HepG2 (cell line): ENCODE measurements around the gene TUT1.

Source experiments
- CEBPB ChIP-seq: IDR thresholded peaks from 2 replicates; pipeline ENCODE4 v1.6.1; 2011; ENCODE audit warnings: low read depth, low read length, improper control_type of control experiment, borderline replicate concordance
- ETV5 ChIP-seq: IDR thresholded peaks from 2 replicates; pipeline ENCODE4 v1.6.1; 2018; ENCODE audit warnings: missing biosample characterization, missing genetic modification reagents, inconsistent platforms, borderline replicate concordance
- HNRNPH1 ChIP-seq: fragments of 200-400 bp; formaldehyde crosslinking; optimal IDR thresholded peaks from 2 replicates; pipeline ENCODE3; 2017; ENCODE audit warnings: mild to moderate bottlenecking, low read depth, low read length
- JUNB ChIP-seq: sonication (generic); formaldehyde crosslinking; IDR thresholded peaks from 2 replicates; pipeline ENCODE4 v1.8.0; 2022; ENCODE audit warnings: missing genetic modification reagents, mild to moderate bottlenecking, borderline replicate concordance
- NR3C1 ChIP-seq: sonication (generic); formaldehyde crosslinking; IDR thresholded peaks from 2 replicates; pipeline ENCODE4 v1.4.0; 2020; ENCODE audit warnings: missing genetic modification reagents
- POLR2A ChIP-seq, 2 experiments: IDR thresholded peaks; 2 replicates each; pipeline ENCODE4 v1.6.1; 2011; ENCODE audit warnings: low read depth in 2 of 2, low read length in 2 of 2, mild to moderate bottlenecking in 1 of 2, moderate library complexity in 1 of 2; ENCODE audit not compliant: insufficient read depth in 1 of 2
- SOX5 ChIP-seq: IDR thresholded peaks from 2 replicates; pipeline ENCODE4 v1.6.1; 2016; ENCODE audit warnings: borderline replicate concordance
- TAF15 ChIP-seq: fragments of 200-400 bp; formaldehyde crosslinking; IDR thresholded peaks from one replicate; pipeline ENCODE4 v1.6.1; 2018; ENCODE audit warnings: mild to moderate bottlenecking, low read depth, low read length; ENCODE audit not compliant: poor library complexity, severe bottlenecking
- TCF12 ChIP-seq, 2 experiments: fragments of 450-650 bp in 1 of 2; sonication (generic) in 1 of 2; formaldehyde crosslinking in 1 of 2; IDR thresholded peaks; 2 replicates each; pipeline versions ENCODE4 v1.6.1 to v1.8.0; 2017 to 2022; ENCODE audit warnings: antibody characterized with exemption in 1 of 2, mild to moderate bottlenecking in 1 of 2, missing genetic modification reagents in 1 of 2, moderate library complexity in 1 of 2
- ZBTB7A ChIP-seq: sonication (generic); formaldehyde crosslinking; IDR thresholded peaks from 2 replicates; pipeline ENCODE4 v1.8.0; 2022; ENCODE audit warnings: mild to moderate bottlenecking, missing genetic modification reagents
- ZNF766 ChIP-seq: sonication (generic); formaldehyde crosslinking; IDR thresholded peaks from 2 replicates; pipeline ENCODE4 v1.5.0; 2020; ENCODE audit warnings: missing genetic modification reagents, borderline replicate concordance
- TF ChIP-seq, protein P1 (sequence below): sonication (generic); formaldehyde crosslinking; IDR thresholded peaks from 2 replicates; pipeline ENCODE4 v1.8.0; 2022; ENCODE audit warnings: mild to moderate bottlenecking, missing genetic modification reagents
- TF ChIP-seq, protein P2 (sequence below), 2 experiments: sonication (generic) in 1 of 2; formaldehyde crosslinking in 1 of 2; IDR thresholded peaks; 2 replicates each; pipeline versions ENCODE4 v1.4.0 to v1.6.1; 2018 to 2020; ENCODE audit warnings: missing genetic modification reagents in 2 of 2, borderline replicate concordance in 1 of 2, low read depth in 1 of 2, mild to moderate bottlenecking in 1 of 2, missing biosample characterization in 1 of 2
- TF ChIP-seq, protein P3 (sequence below): sonication (generic); formaldehyde crosslinking; IDR thresholded peaks from 2 replicates; pipeline ENCODE4 v1.5.0; 2020; ENCODE audit warnings: mild to moderate bottlenecking, missing genetic modification reagents, moderate library complexity

DNA sequence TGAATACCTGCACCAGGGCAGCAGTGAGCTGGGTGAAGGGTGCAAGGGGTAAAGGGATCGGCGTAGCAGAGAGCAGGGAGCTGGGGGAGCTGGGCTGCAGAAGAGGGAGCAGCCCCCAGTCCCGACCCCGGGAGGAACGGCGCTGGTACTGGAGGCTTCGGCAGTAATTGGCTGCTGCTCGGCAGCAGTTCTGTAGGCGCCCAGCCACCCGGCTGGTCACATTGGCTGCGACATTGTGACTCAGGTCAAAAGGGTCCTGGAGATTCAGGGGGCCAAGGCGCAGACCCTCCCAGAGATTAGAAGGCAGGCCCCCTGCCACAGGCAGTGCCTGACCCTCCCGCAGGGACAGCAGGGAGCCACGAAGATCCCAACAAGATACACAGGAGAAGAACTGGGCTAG, 15.5 kb downstream of the TUT1 start:
- TF ChIP-seq ZNF766 (CRISPR knock-in tag): no peak
- no peak for TF ChIP-seq JUNB (CRISPR knock-in tag)
- no peak for TF ChIP-seq ETV5 (CRISPR knock-in tag)
- TF ChIP-seq, protein P1, sequence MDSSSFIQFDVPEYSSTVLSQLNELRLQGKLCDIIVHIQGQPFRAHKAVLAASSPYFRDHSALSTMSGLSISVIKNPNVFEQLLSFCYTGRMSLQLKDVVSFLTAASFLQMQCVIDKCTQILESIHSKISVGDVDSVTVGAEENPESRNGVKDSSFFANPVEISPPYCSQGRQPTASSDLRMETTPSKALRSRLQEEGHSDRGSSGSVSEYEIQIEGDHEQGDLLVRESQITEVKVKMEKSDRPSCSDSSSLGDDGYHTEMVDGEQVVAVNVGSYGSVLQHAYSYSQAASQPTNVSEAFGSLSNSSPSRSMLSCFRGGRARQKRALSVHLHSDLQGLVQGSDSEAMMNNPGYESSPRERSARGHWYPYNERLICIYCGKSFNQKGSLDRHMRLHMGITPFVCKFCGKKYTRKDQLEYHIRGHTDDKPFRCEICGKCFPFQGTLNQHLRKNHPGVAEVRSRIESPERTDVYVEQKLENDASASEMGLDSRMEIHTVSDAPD (CRISPR knock-in tag): no peak
- no peak for TF ChIP-seq TAF15
- TF ChIP-seq, protein P2, sequence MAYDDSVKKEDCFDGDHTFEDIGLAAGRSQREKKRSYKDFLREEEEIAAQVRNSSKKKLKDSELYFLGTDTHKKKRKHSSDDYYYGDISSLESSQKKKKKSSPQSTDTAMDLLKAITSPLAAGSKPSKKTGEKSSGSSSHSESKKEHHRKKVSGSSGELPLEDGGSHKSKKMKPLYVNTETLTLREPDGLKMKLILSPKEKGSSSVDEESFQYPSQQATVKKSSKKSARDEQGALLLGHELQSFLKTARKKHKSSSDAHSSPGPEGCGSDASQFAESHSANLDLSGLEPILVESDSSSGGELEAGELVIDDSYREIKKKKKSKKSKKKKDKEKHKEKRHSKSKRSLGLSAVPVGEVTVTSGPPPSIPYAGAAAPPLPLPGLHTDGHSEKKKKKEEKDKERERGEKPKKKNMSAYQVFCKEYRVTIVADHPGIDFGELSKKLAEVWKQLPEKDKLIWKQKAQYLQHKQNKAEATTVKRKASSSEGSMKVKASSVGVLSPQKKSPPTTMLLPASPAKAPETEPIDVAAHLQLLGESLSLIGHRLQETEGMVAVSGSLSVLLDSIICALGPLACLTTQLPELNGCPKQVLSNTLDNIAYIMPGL (CRISPR knock-in tag; IDR thresholded peaks at IDR 0.05; ENCODE audit: borderline replicate concordance in 1 of 2, low read depth in 1 of 2): no peak
- TF ChIP-seq TCF12 (IDR thresholded peaks at IDR 0.05): no peak
- TF ChIP-seq TCF12 (CRISPR knock-in tag; IDR thresholded peaks at IDR 0.05): no peak
- TF ChIP-seq ZBTB7A (CRISPR knock-in tag): no peak
- no peak for TF ChIP-seq HNRNPH1
- no peak for TF ChIP-seq CEBPB
- no peak for TF ChIP-seq POLR2A (IDR thresholded peaks at IDR 0.05; ENCODE audit: insufficient read depth in 1 of 2, low read depth in 2 of 2, low read length in 2 of 2)
- TF ChIP-seq NR3C1: no peak
- TF ChIP-seq, protein P3, sequence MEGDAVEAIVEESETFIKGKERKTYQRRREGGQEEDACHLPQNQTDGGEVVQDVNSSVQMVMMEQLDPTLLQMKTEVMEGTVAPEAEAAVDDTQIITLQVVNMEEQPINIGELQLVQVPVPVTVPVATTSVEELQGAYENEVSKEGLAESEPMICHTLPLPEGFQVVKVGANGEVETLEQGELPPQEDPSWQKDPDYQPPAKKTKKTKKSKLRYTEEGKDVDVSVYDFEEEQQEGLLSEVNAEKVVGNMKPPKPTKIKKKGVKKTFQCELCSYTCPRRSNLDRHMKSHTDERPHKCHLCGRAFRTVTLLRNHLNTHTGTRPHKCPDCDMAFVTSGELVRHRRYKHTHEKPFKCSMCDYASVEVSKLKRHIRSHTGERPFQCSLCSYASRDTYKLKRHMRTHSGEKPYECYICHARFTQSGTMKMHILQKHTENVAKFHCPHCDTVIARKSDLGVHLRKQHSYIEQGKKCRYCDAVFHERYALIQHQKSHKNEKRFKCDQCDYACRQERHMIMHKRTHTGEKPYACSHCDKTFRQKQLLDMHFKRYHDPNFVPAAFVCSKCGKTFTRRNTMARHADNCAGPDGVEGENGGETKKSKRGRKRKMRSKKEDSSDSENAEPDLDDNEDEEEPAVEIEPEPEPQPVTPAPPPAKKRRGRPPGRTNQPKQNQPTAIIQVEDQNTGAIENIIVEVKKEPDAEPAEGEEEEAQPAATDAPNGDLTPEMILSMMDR: no peak
- no peak for TF ChIP-seq SOX5 (CRISPR knock-in tag)
